ENCODE data around the gene TNF.

Gene TNF

GRCh38 chr6:31535538-31536324 is 39.6 kb upstream of the TNF start:
- no peak overlapping the region for H3K9ac ChIP-seq
- peaks cover 20% of the 10 kb centered on the region for H3K4me1 ChIP-seq
- H3K4me2 ChIP-seq (ENCODE audit: low read length), result no peak overlapping the region
- no peak overlapping the region for H2AFZ ChIP-seq
- H3K9me3 ChIP-seq (ENCODE audit: control insufficient read depth, low read length), result no peaks in the 10 kb centered on the region
- no peak overlapping the region for H3K4me3 ChIP-seq (ENCODE audit: low read depth, low read length)
- no peaks in the 10 kb centered on the region for H3K27me3 ChIP-seq (ENCODE audit: control insufficient read depth, insufficient read depth, low read length)
- peaks cover 20% of the 10 kb centered on the region for H3K79me2 ChIP-seq
- no peak overlapping the region for H3K27ac ChIP-seq
- H3K36me3 ChIP-seq (ENCODE audit: control insufficient read depth, insufficient read depth, low read length), result no peaks in the 10 kb centered on the region
- no peak for TF ChIP-seq CTCF (IDR thresholded peaks at IDR 0.05)

- Histone ChIP-seq H3K27me3 (ENCODE audit: control insufficient read depth, insufficient read depth, low read length) (no peaks in the 10 kb centered on the region), H3K27ac (no peak overlapping the region), H3K4me2 (ENCODE audit: low read length) (no peak overlapping the region), H3K4me3 (ENCODE audit: low read depth, low read length) (no peak overlapping the region), H2AFZ (no peak overlapping the region), H3K9me3 (ENCODE audit: control insufficient read depth, low read length) (no peaks in the 10 kb centered on the region), H3K9ac (no peak overlapping the region), H3K4me1 (peaks cover 20% of the 10 kb centered on the region), H3K36me3 (ENCODE audit: control insufficient read depth, insufficient read depth, low read length) (no peaks in the 10 kb centered on the region), H3K79me2 (peaks cover 33% of the 10 kb centered on the region)
- TF ChIP-seq CTCF (IDR thresholded peaks at IDR 0.05), result no peak
Observed at GRCh38 chr6:31538805-31539400, 36.5 kb upstream of the TNF start.

GRCh38 chr6:31540640-31541039 is 34.7 kb upstream of the TNF start:
- H3K36me3 ChIP-seq (ENCODE audit: control insufficient read depth, insufficient read depth, low read length), result no peaks in the 10 kb centered on the region
- no peaks in the 10 kb centered on the region for H3K27me3 ChIP-seq (ENCODE audit: control insufficient read depth, insufficient read depth, low read length)
- no peak overlapping the region for H2AFZ ChIP-seq
- peak overlapping the region; percentile 90 for H3K9ac ChIP-seq
- peaks cover 20% of the 10 kb centered on the region for H3K4me1 ChIP-seq
- no peaks in the 10 kb centered on the region for H3K9me3 ChIP-seq (ENCODE audit: control insufficient read depth, low read length)
- H3K4me3 ChIP-seq (ENCODE audit: low read depth, low read length), result peak overlapping the region; percentile 99
- no peak for TF ChIP-seq CTCF (IDR thresholded peaks at IDR 0.05)
- H3K79me2 ChIP-seq, result peaks cover 36% of the 10 kb centered on the region
- peak overlapping the region; percentile 59 for H3K4me2 ChIP-seq (ENCODE audit: low read length)
- peak overlapping the region; percentile 92 for H3K27ac ChIP-seq

- Histone ChIP-seq H2AFZ (peak overlapping the region; percentile 82), H3K9me3 (ENCODE audit: control insufficient read depth, low read length) (no peaks in the 10 kb centered on the region), H3K9ac (peak overlapping the region; percentile 90), H3K4me1 (peaks cover 20% of the 10 kb centered on the region), H3K27ac (peak overlapping the region; percentile 92), H3K79me2 (peaks cover 40% of the 10 kb centered on the region), H3K4me2 (ENCODE audit: low read length) (peak overlapping the region; percentile 59), H3K27me3 (ENCODE audit: control insufficient read depth, insufficient read depth, low read length) (no peaks in the 10 kb centered on the region), H3K36me3 (ENCODE audit: control insufficient read depth, insufficient read depth, low read length) (no peaks in the 10 kb centered on the region), H3K4me3 (ENCODE audit: low read depth, low read length) (peak overlapping the region; percentile 99)
- TF ChIP-seq CTCF (IDR thresholded peaks at IDR 0.05), result no peak
Observed at GRCh38 chr6:31541059-31541657, 34.2 kb upstream of the TNF start.
